GM19328 (cell line): ENCODE data around the gene SPTAN1.
"Not testable (repeated sequence)": the region's sequence is repeated elsewhere in the genome, so short reads cannot be mapped to it uniquely, and the experiment has no call there.

ENCODE experiments used
- ATAC-seq: cut with Tn5 transposase; IDR thresholded peaks from one replicate; pipeline ENCODE4 v1.9.1; 2021; ENCODE audit warnings: mild to moderate bottlenecking, moderate library complexity; ENCODE audit not compliant: unreplicated experiment

The SPTAN1 gene

DNA sequence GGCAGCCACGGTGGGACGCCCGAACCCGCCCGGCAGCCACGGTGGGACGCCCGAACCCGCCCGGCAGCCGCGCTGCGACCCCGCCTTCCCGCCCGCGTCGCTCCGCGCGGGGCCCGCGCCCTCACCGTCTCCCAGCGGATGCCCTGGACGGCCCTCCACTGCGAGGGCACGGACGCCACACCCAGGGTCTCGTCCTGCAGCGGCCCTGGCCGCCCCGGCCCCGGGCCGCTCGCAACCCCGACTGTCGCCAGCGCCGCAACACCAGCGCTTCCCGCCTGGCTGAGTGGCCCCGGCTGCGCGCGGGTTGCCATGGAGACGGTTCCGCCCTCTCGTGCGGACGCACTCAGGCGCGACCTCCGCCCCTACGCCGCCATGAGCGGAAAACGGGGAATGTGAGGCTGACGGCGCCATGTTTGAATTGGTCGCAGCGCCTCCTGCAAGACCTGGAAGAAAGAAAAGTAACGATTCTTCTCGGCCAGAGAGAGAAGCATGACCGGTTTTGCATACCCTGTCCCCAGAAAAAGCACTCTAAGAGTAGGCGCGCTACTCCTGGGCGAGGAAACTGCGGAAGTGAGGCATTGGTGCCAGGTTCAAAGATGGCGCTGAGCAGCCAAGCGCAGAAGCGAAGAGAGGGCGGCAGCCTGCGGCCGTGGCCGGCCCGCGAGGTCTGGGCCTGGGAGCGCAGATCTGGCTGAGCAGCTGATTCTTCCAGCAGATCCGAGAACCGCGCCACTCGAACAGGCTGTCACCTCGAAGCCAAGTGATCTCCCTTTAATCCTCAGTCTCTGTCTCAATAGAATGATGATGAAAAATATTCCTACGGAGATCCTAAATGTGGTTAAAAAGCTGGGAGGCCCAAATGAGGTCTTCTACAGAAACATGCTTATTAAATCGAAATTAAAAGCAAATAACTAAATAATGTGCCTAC, 104.3 kb downstream of the SPTAN1 start, which contains the start of gene DYNC2I2:
DYNC2I2 (minus strand) TSS at position 432 of the 928 bp plus-strand sequence; CDS start at position 311, 121 bp downstream.
- ATAC-seq = peak; percentile 63

DNA sequence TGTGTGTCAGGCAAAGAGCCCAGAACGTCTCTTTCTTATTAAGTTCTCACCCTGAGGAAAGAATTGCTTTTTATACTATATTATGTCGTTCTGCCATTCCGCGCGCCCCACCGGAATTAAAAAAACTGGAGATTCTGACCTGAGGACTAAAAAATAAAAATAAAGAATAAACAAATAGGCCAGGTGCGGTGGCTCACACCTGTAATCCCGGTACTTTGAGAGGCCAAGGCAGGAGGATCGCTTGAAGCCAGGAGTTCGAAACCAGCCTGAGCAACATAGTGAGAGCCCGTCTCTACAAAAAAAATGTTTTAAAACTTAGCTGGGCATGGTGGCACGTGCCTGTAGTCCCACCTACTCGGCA, 104.9 kb downstream of the SPTAN1 start:
- no peak for ATAC-seq

DNA sequence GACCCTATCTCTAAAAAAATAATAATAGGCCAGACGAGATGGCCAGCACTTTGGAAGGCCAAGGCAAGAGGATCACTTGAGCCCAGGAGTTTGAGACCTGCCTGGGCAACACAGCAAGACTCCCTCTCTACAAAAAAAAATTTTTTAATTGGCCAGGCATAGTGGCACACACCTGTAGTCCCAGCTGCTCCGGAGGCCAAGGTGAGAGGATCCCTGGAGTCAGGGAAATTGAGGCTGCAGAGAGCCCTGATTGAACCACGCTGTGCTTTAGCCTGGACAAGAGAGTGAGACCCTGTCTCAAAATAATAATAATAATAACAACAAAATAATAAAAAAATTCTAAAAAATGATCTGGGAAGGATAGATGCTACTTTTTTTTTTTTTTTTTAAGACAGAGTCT, 105.4 kb downstream of the SPTAN1 start:
- ATAC-seq = no peak

DNA sequence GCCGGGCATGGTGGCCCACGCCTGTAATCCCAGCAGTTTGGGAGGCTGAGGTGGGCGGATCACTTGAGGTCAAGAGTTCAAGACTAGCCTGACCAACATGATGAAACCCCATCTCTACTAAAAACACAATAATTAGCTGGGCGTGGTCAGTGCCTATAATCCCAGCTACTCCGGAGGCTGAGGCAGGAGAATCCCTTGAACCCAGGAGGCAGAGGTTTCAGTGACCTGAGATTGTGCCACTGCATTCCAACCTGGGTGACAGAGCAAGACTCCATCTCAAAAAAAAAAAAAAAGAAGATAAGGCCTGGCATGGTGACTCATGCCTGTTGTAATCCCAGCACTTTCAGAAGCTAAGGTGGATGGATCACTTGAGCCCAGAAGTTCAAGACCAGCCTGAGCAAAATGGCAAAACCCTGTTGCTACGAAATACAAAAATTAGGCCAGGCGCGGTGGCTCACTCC, 114.1 kb downstream of the SPTAN1 start:
- not testable (repeated sequence) for ATAC-seq

DNA sequence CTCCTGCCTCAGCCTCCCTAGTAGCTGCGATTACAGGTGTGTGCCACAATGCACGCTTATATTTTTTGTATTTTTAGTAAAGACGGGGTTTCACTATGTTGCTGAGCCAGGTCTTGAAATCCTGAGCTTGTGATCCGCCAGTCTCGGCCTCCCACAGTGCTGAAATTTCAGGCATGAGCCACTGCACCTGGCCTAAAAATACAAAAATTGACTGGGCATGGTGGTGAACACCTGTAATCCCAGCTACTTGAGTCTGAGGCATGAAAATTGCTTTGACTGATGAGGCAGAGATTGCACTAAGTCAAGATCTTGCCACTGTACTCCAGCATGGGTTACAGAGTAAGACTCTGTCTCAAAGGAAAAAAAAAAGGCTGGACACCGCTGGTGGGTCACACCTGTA, 117.4 kb downstream of the SPTAN1 start:
- no peak for ATAC-seq

DNA sequence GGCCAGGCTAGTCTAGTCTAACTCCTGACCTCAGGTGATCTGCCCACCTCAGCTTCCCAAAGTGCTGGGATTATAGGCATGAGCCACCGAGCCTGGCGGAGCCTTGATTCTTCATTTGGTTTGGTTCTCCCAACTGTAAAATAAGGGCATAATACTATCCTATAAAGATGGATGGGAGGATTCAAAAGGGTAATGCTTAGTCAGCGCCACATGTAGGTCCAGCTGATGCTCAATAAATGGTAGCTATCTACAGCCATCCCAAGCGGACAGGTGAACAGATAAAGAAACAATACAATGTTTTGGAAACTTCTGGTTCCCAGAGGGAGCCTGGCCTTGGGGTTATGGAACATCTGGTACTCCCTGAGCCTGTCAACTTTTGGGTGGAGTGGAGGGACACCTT, 123.0 kb downstream of the SPTAN1 start:
- no peak for ATAC-seq

DNA sequence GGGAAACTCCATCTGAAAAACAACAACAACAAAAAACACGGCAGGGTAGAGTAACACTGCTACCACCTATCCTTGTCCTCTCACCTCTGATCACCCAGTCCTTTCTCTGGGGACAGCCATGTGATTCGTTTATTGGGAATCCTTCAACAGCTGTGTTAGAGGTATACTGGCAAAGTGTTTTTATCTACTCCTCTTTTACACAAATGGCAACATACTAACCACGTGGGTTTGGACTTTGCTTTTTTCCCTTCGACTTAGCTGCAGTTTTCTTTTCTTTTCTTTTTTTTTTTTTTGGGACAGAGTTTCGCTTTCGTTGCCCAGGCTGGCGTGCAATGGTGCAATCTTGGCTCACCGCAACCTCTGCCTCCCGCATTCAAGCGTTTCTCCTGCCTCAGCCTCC, 125.4 kb downstream of the SPTAN1 start:
- no peak for ATAC-seq
